ENCODE results near the gene IGDCC3. TPM values are rescaled to one million over a fixed set of nuclear protein-coding genes. Genes with fewer than 3 reads are reported as not detected.

The IGDCC3 gene
- total RNA-seq, 1 experiment from 2014 or later: 53.5 TPM

DNA sequence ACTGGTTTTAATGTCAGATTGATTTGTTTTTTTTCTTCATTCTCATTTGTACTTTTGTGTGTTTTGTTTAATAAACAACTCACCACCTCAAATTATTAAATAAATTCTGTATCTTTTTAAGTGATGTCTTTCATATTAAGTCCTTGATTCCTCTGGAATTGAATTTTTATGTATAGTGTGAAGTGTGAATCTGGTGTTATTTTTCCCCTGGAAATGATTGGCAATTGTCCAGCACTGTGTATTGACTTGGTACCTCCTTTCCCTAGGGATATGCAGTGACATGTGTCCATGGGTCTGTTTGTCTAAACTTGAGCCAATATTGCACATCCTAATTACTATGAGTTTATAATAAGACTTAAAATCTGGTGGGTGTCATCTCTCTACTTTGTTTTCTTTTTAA is 71.3 kb downstream of the IGDCC3 start:
- ATAC-seq: no peak
- ChIA-PET CTCF (interaction anchor here (1.5 kb wide), 1 partner anchor 114 kb away, joined by 3 read pairs; no protein-coding TSS in a partner anchor), POLR2A (interaction anchor here (0.6 kb wide), 1 partner anchor 95 kb away, joined by 5 read pairs; no protein-coding TSS in a partner anchor)
- H3K4me3 Mint-ChIP-seq: no peak overlapping the region
- TF ChIP-seq, protein P1, sequence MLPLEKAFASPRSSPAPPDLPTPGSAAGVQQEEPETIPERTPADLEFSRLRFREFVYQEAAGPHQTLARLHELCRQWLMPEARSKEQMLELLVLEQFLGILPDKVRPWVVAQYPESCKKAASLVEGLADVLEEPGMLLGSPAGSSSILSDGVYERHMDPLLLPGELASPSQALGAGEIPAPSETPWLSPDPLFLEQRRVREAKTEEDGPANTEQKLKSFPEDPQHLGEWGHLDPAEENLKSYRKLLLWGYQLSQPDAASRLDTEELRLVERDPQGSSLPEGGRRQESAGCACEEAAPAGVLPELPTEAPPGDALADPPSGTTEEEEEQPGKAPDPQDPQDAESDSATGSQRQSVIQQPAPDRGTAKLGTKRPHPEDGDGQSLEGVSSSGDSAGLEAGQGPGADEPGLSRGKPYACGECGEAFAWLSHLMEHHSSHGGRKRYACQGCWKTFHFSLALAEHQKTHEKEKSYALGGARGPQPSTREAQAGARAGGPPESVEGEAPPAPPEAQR (CRISPR knock-in tag; IDR thresholded peaks at IDR 0.05): no peak
- TF ChIP-seq ELF4 (CRISPR knock-in tag; IDR thresholded peaks at IDR 0.05; ENCODE audit: low read depth) (no peak), MXD4 (CRISPR knock-in tag; IDR thresholded peaks at IDR 0.05; ENCODE audit: borderline replicate concordance) (no peak), NFYB (CRISPR knock-in tag; conservative IDR thresholded peaks at IDR 0.05; ENCODE audit: low read depth) (no peak), FOXK1 (CRISPR knock-in tag; IDR thresholded peaks at IDR 0.05) (no peak), RORB (CRISPR knock-in tag; IDR thresholded peaks at IDR 0.05) (no peak), ETV6 (CRISPR knock-in tag; IDR thresholded peaks at IDR 0.05) (no peak), RELA (CRISPR knock-in tag; IDR thresholded peaks at IDR 0.05; ENCODE audit: borderline replicate concordance) (no peak), NFATC4 (CRISPR knock-in tag; IDR thresholded peaks at IDR 0.05) (no peak)
- TF ChIP-seq, protein P2, sequence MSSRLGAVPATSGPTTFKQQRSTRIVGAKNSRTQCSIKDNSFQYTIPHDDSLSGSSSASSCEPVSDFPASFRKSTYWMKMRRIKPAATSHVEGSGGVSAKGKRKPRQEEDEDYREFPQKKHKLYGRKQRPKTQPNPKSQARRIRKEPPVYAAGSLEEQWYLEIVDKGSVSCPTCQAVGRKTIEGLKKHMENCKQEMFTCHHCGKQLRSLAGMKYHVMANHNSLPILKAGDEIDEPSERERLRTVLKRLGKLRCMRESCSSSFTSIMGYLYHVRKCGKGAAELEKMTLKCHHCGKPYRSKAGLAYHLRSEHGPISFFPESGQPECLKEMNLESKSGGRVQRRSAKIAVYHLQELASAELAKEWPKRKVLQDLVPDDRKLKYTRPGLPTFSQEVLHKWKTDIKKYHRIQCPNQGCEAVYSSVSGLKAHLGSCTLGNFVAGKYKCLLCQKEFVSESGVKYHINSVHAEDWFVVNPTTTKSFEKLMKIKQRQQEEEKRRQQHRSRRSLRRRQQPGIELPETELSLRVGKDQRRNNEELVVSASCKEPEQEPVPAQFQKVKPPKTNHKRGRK (CRISPR knock-in tag; IDR thresholded peaks at IDR 0.05; ENCODE audit: borderline replicate concordance): no peak
- TF ChIP-seq, protein P3, sequence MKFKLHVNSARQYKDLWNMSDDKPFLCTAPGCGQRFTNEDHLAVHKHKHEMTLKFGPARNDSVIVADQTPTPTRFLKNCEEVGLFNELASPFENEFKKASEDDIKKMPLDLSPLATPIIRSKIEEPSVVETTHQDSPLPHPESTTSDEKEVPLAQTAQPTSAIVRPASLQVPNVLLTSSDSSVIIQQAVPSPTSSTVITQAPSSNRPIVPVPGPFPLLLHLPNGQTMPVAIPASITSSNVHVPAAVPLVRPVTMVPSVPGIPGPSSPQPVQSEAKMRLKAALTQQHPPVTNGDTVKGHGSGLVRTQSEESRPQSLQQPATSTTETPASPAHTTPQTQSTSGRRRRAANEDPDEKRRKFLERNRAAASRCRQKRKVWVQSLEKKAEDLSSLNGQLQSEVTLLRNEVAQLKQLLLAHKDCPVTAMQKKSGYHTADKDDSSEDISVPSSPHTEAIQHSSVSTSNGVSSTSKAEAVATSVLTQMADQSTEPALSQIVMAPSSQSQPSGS (CRISPR knock-in tag; IDR thresholded peaks at IDR 0.05; ENCODE audit: borderline replicate concordance, low read depth): no peak
- TF ChIP-seq, protein P4, sequence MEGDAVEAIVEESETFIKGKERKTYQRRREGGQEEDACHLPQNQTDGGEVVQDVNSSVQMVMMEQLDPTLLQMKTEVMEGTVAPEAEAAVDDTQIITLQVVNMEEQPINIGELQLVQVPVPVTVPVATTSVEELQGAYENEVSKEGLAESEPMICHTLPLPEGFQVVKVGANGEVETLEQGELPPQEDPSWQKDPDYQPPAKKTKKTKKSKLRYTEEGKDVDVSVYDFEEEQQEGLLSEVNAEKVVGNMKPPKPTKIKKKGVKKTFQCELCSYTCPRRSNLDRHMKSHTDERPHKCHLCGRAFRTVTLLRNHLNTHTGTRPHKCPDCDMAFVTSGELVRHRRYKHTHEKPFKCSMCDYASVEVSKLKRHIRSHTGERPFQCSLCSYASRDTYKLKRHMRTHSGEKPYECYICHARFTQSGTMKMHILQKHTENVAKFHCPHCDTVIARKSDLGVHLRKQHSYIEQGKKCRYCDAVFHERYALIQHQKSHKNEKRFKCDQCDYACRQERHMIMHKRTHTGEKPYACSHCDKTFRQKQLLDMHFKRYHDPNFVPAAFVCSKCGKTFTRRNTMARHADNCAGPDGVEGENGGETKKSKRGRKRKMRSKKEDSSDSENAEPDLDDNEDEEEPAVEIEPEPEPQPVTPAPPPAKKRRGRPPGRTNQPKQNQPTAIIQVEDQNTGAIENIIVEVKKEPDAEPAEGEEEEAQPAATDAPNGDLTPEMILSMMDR (IDR thresholded peaks at IDR 0.05): no peak
- TF ChIP-seq, protein P5, sequence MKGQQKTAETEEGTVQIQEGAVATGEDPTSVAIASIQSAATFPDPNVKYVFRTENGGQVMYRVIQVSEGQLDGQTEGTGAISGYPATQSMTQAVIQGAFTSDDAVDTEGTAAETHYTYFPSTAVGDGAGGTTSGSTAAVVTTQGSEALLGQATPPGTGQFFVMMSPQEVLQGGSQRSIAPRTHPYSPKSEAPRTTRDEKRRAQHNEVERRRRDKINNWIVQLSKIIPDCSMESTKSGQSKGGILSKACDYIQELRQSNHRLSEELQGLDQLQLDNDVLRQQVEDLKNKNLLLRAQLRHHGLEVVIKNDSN (CRISPR knock-in tag; IDR thresholded peaks at IDR 0.05): no peak
- TF ChIP-seq, protein P6, sequence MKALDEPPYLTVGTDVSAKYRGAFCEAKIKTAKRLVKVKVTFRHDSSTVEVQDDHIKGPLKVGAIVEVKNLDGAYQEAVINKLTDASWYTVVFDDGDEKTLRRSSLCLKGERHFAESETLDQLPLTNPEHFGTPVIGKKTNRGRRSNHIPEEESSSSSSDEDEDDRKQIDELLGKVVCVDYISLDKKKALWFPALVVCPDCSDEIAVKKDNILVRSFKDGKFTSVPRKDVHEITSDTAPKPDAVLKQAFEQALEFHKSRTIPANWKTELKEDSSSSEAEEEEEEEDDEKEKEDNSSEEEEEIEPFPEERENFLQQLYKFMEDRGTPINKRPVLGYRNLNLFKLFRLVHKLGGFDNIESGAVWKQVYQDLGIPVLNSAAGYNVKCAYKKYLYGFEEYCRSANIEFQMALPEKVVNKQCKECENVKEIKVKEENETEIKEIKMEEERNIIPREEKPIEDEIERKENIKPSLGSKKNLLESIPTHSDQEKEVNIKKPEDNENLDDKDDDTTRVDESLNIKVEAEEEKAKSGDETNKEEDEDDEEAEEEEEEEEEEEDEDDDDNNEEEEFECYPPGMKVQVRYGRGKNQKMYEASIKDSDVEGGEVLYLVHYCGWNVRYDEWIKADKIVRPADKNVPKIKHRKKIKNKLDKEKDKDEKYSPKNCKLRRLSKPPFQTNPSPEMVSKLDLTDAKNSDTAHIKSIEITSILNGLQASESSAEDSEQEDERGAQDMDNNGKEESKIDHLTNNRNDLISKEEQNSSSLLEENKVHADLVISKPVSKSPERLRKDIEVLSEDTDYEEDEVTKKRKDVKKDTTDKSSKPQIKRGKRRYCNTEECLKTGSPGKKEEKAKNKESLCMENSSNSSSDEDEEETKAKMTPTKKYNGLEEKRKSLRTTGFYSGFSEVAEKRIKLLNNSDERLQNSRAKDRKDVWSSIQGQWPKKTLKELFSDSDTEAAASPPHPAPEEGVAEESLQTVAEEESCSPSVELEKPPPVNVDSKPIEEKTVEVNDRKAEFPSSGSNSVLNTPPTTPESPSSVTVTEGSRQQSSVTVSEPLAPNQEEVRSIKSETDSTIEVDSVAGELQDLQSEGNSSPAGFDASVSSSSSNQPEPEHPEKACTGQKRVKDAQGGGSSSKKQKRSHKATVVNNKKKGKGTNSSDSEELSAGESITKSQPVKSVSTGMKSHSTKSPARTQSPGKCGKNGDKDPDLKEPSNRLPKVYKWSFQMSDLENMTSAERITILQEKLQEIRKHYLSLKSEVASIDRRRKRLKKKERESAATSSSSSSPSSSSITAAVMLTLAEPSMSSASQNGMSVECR (CRISPR knock-in tag; IDR thresholded peaks at IDR 0.05; ENCODE audit: borderline replicate concordance): no peak
- TF ChIP-seq, protein P7, sequence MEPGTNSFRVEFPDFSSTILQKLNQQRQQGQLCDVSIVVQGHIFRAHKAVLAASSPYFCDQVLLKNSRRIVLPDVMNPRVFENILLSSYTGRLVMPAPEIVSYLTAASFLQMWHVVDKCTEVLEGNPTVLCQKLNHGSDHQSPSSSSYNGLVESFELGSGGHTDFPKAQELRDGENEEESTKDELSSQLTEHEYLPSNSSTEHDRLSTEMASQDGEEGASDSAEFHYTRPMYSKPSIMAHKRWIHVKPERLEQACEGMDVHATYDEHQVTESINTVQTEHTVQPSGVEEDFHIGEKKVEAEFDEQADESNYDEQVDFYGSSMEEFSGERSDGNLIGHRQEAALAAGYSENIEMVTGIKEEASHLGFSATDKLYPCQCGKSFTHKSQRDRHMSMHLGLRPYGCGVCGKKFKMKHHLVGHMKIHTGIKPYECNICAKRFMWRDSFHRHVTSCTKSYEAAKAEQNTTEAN (CRISPR knock-in tag; IDR thresholded peaks at IDR 0.05): no peak
- TF ChIP-seq, protein P8, sequence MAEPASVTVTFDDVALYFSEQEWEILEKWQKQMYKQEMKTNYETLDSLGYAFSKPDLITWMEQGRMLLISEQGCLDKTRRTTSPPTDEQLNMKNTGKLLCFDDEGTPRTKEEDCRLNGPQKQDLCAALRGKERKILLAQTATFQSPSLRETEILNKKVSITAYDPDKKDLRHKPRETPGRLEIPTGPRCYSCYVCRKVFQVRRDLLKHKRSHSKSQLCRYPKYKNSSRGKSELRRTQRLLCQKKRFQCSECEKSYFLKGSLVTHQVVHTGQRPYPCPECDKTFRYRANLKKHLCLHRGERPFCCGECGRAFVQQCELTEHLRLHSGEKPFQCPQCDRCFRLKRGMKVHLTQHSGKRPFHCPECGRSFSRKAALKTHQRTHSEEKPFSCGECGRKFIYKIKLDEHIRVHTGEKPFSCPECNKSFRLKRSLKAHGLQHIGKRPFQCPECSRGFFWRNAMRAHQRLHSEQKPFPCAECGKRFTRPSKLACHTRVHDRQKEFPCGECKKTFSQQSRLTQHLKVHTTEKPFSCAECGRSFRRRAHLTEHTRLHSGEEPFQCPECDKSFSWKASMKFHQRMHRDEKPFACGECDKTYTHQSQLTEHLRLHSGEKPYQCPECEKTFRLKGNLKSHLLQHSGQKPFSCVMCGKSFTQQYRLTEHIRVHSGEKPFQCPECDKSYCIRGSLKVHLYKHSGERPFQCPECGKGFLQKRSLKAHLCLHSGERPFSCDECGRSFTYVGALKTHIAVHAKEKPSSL (CRISPR knock-in tag; conservative IDR thresholded peaks at IDR 0.05): no peak
- TF ChIP-seq, protein P9, sequence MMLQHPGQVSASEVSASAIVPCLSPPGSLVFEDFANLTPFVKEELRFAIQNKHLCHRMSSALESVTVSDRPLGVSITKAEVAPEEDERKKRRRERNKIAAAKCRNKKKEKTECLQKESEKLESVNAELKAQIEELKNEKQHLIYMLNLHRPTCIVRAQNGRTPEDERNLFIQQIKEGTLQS (CRISPR knock-in tag; conservative IDR thresholded peaks at IDR 0.05): no peak
- no peaks in the 10 kb centered on the region for H3K9me3 Mint-ChIP-seq
- H3K27me3 Mint-ChIP-seq (ENCODE audit: low read depth): no peaks in the 10 kb centered on the region
- peaks cover 21% of the 10 kb centered on the region for H3K4me1 Mint-ChIP-seq
- DNase-seq (ENCODE audit: low spot score): no peak
- no peaks in the 10 kb centered on the region for H3K36me3 Mint-ChIP-seq
- H3K27ac Mint-ChIP-seq: no peak overlapping the region
